Measurements from ENCODE around the gene CPB2. TPM values are rescaled to one million over a fixed set of nuclear protein-coding genes. Genes with fewer than 3 reads are reported as not detected.

CPB2 gene
- total RNA-seq, 2 donors from 2014 or later: not detected

DNA sequence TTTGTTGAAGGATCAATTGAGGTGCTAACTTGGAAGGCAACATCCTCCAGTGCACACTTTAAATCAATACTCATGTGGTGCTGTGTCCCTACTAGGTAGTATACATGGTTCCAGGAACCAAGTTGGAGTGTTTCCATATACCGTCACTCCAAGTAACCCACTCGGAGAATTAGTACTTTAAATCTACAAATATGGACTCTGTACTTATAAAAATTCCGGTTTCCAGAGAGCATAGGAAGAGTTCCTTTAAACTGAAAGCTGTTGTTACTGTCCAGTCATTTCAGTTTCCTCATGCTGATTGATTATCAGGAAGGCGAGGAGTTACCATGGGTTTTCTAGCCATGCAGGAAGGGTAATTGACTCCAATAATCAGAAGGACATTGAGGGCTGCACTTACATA is 7.2 kb downstream of the CPB2 start:
- H3K27me3 Mint-ChIP-seq (ENCODE audit: insufficient read depth): no peaks in the 10 kb centered on the region
- Histone ChIP-seq H3K36me3 (ENCODE audit: control insufficient read depth, insufficient read depth, low read length) (no peaks in the 10 kb centered on the region), H3K4me1 (ENCODE audit: control insufficient read depth, insufficient read depth, low read length) (no peaks in the 10 kb centered on the region), H3K27ac (ENCODE audit: low read depth, low read length) (no peak overlapping the region), H3K9ac (ENCODE audit: extremely low read depth, low read length, poor library complexity, severe bottlenecking) (no peak overlapping the region), H3K27me3 (ENCODE audit: control insufficient read depth, insufficient read depth, low read length, poor library complexity, severe bottlenecking) (no peaks in the 10 kb centered on the region), H3K4me3 (ENCODE audit: low read length) (no peak overlapping the region), H3K9me3 (ENCODE audit: control insufficient read depth, low read length) (no peaks in the 10 kb centered on the region)
- no peak overlapping the region for H3K27ac Mint-ChIP-seq
- no peaks in the 10 kb centered on the region for H3K4me1 Mint-ChIP-seq
- DNase-seq: no peak
- WGBS, 2 experiments (ENCODE audit: insufficient coverage in 1 of 2, insufficient read length in 1 of 2): 91 to 97% methylated on average over 4 of the region's 4 CpGs
- TF ChIP-seq, protein P1, sequence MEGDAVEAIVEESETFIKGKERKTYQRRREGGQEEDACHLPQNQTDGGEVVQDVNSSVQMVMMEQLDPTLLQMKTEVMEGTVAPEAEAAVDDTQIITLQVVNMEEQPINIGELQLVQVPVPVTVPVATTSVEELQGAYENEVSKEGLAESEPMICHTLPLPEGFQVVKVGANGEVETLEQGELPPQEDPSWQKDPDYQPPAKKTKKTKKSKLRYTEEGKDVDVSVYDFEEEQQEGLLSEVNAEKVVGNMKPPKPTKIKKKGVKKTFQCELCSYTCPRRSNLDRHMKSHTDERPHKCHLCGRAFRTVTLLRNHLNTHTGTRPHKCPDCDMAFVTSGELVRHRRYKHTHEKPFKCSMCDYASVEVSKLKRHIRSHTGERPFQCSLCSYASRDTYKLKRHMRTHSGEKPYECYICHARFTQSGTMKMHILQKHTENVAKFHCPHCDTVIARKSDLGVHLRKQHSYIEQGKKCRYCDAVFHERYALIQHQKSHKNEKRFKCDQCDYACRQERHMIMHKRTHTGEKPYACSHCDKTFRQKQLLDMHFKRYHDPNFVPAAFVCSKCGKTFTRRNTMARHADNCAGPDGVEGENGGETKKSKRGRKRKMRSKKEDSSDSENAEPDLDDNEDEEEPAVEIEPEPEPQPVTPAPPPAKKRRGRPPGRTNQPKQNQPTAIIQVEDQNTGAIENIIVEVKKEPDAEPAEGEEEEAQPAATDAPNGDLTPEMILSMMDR (conservative IDR thresholded peaks at IDR 0.05): no peak
- no peaks in the 10 kb centered on the region for H3K9me3 Mint-ChIP-seq
- no peaks in the 10 kb centered on the region for H3K36me3 Mint-ChIP-seq (ENCODE audit: low read depth)
- H3K4me3 Mint-ChIP-seq: no peak overlapping the region

DNA sequence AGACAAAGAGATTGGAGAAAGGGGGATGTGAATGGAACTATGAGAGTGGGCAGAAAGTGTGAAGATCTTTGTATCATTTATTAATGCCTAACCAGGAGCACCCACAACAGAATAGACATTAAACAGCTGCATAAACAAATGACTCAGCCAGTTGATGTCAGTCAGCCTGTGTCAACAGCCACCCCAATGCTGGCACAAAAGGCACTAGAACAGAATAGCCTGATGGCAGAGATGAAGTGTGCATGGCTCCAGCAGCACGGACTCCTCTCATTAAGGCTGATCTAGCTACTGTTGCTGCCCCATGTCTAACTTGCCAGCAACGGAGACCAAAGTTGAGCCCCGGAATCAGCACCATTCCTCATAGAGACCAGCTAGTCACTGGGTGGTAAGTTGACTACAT is 7.8 kb downstream of the CPB2 start:
- no peaks in the 10 kb centered on the region for H3K36me3 ChIP-seq (ENCODE audit: control insufficient read depth, insufficient read depth, low read length)
- no peak overlapping the region for H3K27ac ChIP-seq (ENCODE audit: low read depth, low read length)
- H3K9me3 ChIP-seq (ENCODE audit: control insufficient read depth, low read length): no peaks in the 10 kb centered on the region
- H3K4me3 ChIP-seq (ENCODE audit: low read length): no peak overlapping the region
- H3K4me3 Mint-ChIP-seq: no peak overlapping the region
- H3K27me3 ChIP-seq (ENCODE audit: control insufficient read depth, insufficient read depth, low read length, poor library complexity, severe bottlenecking): no peaks in the 10 kb centered on the region
- H3K4me1 ChIP-seq (ENCODE audit: control insufficient read depth, insufficient read depth, low read length): no peaks in the 10 kb centered on the region
- TF ChIP-seq, protein P1 (conservative IDR thresholded peaks at IDR 0.05): no peak
- DNase-seq: no peak
- H3K9me3 Mint-ChIP-seq: no peaks in the 10 kb centered on the region
- no peak overlapping the region for H3K27ac Mint-ChIP-seq
- no peaks in the 10 kb centered on the region for H3K27me3 Mint-ChIP-seq (ENCODE audit: insufficient read depth)
- no peaks in the 10 kb centered on the region for H3K4me1 Mint-ChIP-seq
- H3K9ac ChIP-seq (ENCODE audit: extremely low read depth, low read length, poor library complexity, severe bottlenecking): no peak overlapping the region
- no peaks in the 10 kb centered on the region for H3K36me3 Mint-ChIP-seq (ENCODE audit: low read depth)
- 92 to 100% methylated on average over 2 to 3 of the region's 3 CpGs for WGBS, 2 experiments (ENCODE audit: insufficient coverage in 1 of 2, insufficient read length in 1 of 2)

DNA sequence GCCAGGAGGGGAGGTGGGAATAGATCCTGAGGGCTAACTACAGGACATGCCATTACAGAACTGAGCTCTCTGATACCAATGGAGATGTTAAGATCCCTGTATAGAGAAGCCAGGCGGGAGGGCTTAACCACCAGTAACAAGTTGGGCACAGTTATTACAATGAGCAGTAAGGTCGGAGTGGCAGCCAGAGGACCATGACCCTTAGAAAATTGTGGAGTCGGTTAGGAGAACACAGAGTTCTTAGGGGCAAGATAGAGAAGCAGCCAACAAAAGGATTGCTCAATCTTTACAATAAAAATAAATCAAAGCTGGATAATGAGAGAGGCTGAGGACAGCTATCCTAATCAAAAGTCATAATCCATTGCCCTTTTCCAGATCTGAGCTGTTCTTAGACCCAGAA is 10.4 kb downstream of the CPB2 start:
- TF ChIP-seq, protein P1 (conservative IDR thresholded peaks at IDR 0.05): no peak
- H3K36me3 ChIP-seq (ENCODE audit: control insufficient read depth, insufficient read depth, low read length): no peaks in the 10 kb centered on the region
- H3K27ac ChIP-seq (ENCODE audit: low read depth, low read length): no peak overlapping the region
- Mint-ChIP-seq H3K4me1 (no peaks in the 10 kb centered on the region), H3K36me3 (ENCODE audit: low read depth) (no peaks in the 10 kb centered on the region), H3K27me3 (ENCODE audit: insufficient read depth) (no peaks in the 10 kb centered on the region), H3K4me3 (no peak overlapping the region), H3K9me3 (no peaks in the 10 kb centered on the region), H3K27ac (no peak overlapping the region)
- no peaks in the 10 kb centered on the region for H3K4me1 ChIP-seq (ENCODE audit: control insufficient read depth, insufficient read depth, low read length)
- H3K9ac ChIP-seq (ENCODE audit: extremely low read depth, low read length, poor library complexity, severe bottlenecking): no peak overlapping the region
- no peaks in the 10 kb centered on the region for H3K9me3 ChIP-seq (ENCODE audit: control insufficient read depth, low read length)
- H3K27me3 ChIP-seq (ENCODE audit: control insufficient read depth, insufficient read depth, low read length, poor library complexity, severe bottlenecking): no peaks in the 10 kb centered on the region
- no peak overlapping the region for H3K4me3 ChIP-seq (ENCODE audit: low read length)
- DNase-seq: no peak
- WGBS, 2 experiments (ENCODE audit: insufficient coverage in 1 of 2, insufficient read length in 1 of 2): 85% methylated on average over 3 of the region's 3 CpGs; no CpG with 5 or more reads in 1 of the 2 experiments
